HG02970 (cell line): ENCODE results near the gene PDZK1IP1.
A peak's percentile ranks its signal among the peaks of the same experiment; 100 is the strongest.
"Not testable (repeated sequence)": the region's sequence is repeated elsewhere in the genome, so short reads cannot be mapped to it uniquely, and the experiment has no call there.

ENCODE experiments used
- ATAC-seq: cut with Tn5 transposase; IDR thresholded peaks from one replicate; pipeline ENCODE4 v1.9.1; 2021; ENCODE audit warnings: mild to moderate bottlenecking, moderate library complexity, moderate number of reproducible peaks; ENCODE audit not compliant: unreplicated experiment, low FRiP score

Gene PDZK1IP1

GRCh38 chr1:47203504-47203903, 13.7 kb upstream of the PDZK1IP1 start:
- ATAC-seq = not testable (repeated sequence)

- no peak for ATAC-seq
Observed at GRCh38 chr1:47201179-47201578, 11.3 kb upstream of the PDZK1IP1 start.

DNA sequence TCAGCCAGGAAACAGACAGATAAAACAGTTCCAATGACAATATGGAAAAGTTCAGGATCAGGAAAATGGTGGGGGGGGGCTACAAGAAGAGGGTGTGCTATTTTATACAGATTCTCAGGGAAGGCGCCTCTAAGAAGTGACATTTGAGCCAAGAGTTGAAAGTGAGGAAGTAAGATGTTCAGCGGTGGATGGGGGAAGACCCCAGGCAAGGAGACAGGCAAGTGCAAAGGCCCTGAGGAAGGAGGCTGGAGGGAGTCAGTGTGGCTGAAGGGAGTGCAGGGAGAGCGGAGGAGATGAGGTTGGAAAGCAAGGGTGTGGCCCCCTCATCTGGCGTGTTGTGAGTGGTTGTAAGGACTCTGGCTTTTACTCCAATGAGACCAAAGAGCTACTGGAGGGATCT, 8.4 kb upstream of the PDZK1IP1 start:
- ATAC-seq = no peak

DNA sequence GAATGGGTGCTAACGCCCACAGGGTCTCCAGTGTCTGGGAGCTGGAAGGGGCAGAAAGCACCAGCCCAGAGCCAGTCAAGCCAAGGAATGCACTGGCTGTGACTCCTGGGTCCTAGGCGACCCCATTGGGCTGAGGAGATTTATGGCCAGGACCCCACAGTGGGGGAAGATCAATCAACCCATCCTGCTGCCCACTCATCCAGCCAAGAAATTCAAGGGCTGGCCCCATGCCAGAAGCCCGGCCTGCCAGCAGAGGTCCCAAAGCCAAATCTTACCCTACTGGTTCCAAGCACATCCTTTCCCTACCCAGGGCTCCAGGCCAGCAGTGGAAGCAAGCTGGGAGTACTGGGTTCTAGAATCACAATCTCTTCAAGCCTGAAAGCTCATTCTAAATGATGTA, 6.8 kb upstream of the PDZK1IP1 start:
- ATAC-seq = no peak

DNA sequence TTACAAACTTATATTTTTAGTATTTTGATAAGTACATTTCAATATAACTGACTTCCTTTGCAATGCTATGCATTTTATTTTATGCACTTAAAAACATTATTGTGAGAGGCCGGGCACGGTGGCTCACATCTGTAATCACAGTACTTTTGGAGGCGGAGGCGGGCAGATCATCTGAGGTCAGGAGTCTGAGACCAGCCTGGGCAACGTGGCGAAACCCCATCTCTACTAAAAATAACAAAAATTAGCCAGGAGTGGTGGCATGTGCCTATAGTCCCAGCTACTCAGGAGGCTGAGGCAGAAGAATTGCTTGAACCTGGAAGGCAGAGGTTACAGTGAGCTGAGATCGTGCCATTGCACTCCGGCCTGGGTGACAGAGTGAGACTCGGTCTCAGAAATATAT, 6.1 kb upstream of the PDZK1IP1 start:
- not testable (repeated sequence) for ATAC-seq

DNA sequence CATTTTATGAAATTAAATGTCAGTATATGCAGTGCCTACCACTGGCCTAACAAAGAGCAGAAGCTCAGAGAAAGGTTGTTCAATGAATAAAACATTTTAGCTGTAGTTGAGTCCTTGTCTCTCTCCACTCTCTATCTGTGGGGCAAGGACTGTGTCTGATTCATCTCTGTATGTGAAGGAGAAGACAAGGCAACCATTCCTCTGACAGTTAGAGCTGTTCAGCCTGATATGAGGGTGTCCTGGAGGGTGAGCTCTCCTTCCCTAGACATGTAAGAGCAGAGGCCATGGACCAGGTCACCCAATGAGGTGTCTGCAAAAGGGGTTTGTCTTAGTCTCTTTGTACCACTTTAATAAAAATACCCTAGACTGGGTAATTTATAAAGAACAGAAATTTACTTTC, 4.5 kb upstream of the PDZK1IP1 start:
- no peak for ATAC-seq

DNA sequence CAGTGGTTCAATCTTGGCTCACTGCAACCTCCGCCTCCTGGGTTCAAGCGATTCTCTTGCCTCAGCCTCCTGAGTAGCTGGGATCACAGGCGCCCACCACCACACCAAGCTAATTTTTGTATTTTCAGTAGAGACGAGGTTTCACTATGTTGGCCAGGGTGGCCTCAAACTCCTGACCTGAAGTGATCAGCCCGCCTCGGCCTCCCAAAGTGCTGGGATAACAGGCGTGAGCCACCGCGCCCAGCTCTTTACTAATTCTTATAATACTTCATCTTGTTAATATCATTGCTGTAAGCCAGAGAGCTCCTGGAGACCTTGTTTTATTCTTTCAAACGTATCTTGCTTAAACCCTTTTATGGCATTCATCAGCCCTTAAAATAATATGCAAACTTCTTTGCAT, 3.7 kb upstream of the PDZK1IP1 start:
- ATAC-seq = not testable (repeated sequence)

DNA sequence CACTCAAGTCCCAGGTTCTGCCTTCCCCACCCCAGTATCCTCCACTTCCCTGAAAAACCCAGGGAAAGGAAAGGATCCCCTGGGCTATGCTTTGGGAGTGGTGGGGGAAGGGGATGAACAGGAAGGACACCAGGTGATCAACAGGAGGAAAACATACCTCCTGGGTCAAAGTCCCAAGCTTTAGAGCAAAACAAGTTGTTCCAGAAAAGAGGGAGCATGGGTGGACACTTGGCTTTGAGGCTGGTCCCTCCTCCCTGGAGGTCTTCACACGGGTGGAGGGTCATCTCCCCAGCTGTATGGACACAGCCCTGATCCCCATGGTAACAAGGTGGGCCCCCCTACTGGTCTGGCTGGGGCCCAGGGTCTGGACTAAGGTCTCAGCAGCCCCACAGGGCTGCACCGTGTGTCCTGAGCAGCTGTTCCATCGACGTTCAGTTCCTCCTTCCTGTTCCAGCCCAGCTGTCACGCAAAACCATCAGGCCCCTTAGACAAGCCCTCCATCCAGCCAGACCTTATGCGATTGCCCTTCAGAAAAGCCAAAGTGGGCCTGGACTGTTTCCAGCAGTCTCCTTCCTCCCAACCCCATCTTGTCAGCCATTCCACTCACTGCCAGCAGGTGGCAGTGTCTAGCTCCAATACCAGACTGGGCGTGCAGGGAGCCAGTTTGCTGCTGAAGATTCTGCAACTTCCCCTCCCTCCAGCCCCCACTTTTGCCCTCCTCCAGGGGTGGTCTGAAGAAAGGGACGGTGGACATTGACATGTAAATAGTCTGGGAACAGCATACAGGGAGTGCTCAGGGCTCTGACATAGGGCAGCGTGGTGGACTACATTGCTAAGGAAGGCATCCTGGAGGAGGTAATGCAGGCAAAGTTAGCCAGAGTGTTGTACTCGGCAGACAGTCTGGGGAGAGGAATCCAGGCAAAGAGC, 2.9 kb upstream of the PDZK1IP1 start:
- peak; percentile 69 for ATAC-seq

DNA sequence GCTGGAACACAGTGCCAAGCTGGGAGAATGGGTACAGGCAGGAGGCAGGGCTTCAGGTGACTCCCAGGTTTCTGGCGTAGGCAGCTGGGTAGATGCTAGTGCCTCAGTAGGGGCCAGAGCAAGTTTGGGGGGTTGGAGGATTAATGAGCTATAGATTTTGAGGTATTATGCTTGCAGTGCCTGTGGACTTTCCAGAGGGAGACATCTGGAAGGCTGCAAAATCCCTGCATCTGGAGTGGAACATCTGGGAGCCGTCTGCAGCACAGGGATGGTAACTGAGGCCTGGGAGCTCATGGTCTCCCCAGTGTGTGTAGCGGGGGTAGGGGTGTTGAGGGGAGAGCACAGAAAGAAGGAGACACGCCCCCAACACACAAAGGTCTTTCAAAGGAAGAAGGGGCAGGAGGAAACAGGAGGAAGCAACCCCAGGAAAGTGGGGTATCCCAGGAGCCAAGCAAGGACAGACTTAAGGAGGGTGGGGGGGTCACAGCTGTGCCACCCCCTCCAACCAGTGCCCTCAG, 2.2 kb upstream of the PDZK1IP1 start:
- ATAC-seq = no peak

DNA sequence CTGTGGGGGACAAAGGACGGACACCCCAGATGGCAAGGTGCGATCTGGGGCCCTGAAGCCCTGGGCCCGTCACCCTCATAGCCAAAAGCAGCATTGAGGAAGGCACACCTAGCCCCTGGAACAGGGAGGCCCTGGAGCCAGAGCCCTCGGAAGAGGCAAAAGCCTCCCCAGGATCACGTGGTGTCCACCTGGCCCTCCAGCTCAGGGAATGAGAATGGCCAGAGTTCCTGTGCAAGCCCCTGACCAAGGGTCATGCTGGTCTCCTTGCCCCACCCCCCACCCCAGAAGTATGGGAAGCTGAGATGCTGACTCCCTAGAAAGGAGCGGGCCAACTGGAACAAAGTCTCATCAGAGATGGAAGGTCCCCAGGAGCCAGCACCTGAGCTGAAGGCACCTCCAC, 1.0 kb upstream of the PDZK1IP1 start:
- no peak for ATAC-seq

DNA sequence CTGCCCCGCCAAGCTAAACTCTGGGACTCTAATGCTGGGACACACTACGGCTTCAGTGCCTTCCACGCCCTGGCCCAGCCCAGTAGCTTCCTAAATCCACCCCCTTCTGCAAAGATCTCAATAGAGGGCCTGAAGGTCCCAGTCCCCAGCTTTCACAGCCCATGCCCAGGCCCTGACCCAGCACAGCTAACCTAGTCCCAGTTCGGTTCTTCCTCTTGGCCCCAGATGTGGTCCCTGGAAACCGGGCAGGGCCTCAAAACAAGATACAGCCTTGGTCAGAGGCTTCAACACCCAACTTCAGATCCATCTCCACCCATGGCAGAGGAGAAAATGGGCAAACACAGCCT, 646 bp upstream of the PDZK1IP1 start:
- no peak for ATAC-seq

DNA sequence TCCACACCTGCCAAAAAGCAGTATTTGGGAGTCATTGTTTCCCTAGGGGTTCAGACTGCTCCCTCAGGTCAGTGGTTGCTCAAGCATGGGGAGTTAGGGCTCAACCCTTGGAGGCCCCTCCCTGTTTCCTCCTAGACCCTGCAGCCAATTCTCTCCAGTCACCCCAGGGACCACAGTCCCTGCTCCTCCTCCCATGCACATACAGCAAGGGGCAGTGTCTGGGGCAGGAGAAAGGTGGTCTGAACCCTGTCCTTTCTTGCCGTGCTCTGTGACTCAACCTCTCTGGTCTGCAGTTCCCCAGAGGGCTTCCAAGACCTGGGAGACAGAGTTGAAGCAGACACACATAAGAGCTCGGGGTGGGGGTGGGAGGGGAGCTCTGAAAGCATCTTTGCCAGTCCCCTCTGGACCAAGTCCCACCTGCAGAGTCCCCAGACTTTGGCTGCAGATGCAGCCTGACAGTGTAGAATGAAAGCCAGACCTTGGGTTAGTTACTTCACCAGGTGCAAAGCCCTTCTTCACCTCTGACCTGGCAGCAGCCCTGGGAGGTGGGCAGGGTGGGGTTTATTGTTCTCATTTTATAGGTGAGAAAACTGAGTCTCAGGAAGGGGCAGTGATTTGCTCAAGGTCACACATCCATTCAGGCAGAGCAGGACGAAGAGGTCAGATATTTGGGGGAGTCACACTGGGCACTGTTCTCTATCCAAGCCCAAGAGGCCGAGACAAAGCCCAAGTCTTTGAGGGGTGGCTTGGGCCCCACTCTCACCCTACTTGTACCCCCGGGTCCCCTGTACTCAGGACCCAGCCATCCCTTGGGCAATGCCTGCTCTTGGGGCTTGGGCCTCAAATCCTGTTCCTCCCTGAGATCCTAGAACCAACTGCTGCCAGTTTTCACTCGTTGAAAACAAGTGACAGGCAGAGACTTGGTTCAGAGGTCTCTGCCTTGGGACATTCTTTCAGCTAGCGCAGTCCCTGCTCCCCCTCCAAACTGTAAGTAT, 748 bp downstream of the PDZK1IP1 start:
- no peak for ATAC-seq

GRCh38 chr1:47187926-47188250, 1.9 kb downstream of the PDZK1IP1 start:
- no peak for ATAC-seq

DNA sequence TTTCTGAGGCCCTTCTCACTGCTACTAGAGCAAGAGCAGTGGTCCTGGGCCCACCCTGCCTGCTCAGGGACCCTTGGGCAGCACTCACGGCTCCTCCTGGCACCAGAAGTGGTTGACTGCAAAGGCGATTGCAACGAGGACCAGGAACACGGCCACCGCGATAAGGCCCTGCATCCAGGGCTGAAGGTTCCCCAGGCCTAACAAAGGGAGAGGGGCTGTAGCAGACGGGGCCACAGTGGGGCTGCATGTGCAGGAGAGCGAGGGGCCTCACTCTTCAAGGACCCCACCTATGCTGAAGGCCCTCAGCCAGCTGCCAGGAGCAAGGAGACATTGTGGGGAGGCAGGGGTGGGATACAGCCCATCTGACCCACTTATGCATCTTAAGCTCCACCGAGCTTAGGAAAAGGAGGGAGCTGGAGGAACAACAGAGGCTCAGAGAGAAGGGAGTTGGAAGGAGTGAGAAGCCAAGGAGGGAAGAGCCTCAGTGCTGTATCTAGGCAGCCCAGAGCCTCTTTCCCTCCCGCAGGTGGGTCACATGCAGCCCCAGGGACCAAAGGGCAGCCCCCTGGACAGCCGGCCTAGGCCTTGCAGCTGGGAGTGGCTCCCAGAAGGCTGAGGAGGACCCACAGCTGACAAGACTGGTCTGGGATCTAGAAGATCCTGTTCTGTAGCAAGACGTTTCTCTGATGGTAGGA, 2.5 kb downstream of the PDZK1IP1 start:
- ATAC-seq = no peak

- ATAC-seq = no peak
Observed at GRCh38 chr1:47186267-47187185, 3.3 kb downstream of the PDZK1IP1 start.

GRCh38 chr1:47184822-47185677, 4.8 kb downstream of the PDZK1IP1 start:
- ATAC-seq = no peak

- no peak for ATAC-seq
Observed at GRCh38 chr1:47184090-47184821, 5.6 kb downstream of the PDZK1IP1 start.
